Fibroblast of lung (primary cell): Measurements from ENCODE around the gene NCEH1.

Source experiments
- CTCF ChIP-seq, 2 donors: IDR thresholded peaks in 1 of 2; conservative IDR thresholded peaks in 1 of 2; 1 replicate in 1 of 2; 2 replicates in 1 of 2; pipeline ENCODE4 v1.5.1; 2011 to 2012; ENCODE audit warnings: low read length in 2 of 2, control low read depth in 1 of 2, inconsistent platforms in 1 of 2, low read depth in 1 of 2, mild to moderate bottlenecking in 1 of 2
- EZH2 ChIP-seq: IDR thresholded peaks from 2 replicates; pipeline ENCODE4 v1.5.1; 2012; ENCODE audit warnings: low read length, control low read depth, mild to moderate bottlenecking; ENCODE audit errors: missing control alignments

GRCh38 chr3:172644258-172644657 is 66.6 kb downstream of the NCEH1 start:
- TF ChIP-seq CTCF (conservative IDR thresholded peaks at IDR 0.05 in 1 of 2, IDR thresholded peaks at IDR 0.05 in 1 of 2; ENCODE audit: low read depth in 1 of 2, low read length in 2 of 2) (no peak), EZH2 (no peak)
